GM19023 (cell line): ENCODE measurements around the gene TGOLN2.

Source experiments
- ATAC-seq: cut with Tn5 transposase; IDR thresholded peaks from one replicate; pipeline ENCODE4 v1.9.1; 2021; ENCODE audit warnings: mild to moderate bottlenecking, moderate library complexity; ENCODE audit not compliant: unreplicated experiment

The TGOLN2 gene

DNA sequence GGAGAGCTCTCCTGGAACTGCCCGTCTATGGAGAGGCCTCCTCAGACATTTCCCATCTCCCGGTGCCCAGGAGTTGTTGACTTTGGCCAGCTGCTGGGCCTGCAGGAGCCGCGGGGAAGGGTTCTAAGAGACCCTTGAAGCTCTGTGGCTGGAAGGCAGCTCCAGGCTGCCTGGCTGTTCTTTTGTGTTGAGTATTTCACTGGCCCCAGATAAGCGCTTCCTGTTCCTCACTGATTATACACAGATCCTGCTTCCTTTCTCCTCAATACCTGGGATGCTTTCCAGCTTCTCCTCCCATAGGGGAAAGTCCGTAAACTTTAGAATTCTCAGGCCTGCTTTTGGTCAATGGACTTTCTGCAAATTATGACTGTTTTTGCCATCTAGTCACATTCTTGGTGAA, 57.8 kb downstream of the TGOLN2 start:
- no peak for ATAC-seq
